ENCODE measurements around the gene BLMH. TPM values are rescaled to one million over a fixed set of nuclear protein-coding genes. Genes with fewer than 3 reads are reported as not detected.
A peak's percentile ranks its signal among the peaks of the same experiment; 100 is the strongest.

Gene BLMH
- total and polyA plus RNA-seq, 2 donors: 25.5 to 44.0 TPM

DNA sequence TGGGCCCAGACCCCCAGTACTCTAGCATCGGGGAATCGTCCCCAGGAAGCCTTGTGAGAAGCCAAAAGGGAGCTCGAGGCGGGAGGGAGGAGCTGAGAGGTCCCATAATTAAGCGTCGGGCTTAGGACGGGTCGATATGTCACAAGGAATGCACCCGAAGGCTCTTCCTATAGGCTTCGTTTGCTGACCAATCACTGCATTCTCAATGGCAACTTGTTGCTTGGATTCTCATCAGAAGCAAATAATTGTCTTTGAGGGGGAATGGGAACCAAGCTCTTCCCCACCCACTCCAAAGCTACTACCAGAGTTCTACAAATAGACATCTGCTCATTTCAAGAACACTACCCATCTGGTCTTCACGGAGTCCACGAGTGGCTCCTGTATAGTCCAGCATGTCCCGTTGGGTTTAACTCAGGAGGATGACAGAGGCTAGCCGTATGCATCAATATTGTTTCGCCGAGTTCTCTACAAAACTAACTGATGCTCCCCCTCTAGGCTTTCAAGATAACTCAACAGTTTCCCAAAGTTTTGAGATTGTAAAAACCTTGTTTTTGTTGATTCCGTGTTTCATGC is 628 bp upstream of the BLMH start:
- peak overlapping the region; percentile 76 for H3K27ac ChIP-seq (ENCODE audit: low read depth)
- peak overlapping the region; percentile 80 for H3K4me3 ChIP-seq (ENCODE audit: low read depth, low read length)
- DNase-seq (ENCODE audit: extremely low spot score): no peak
- no peaks in the 10 kb centered on the region for H3K4me1 ChIP-seq (ENCODE audit: insufficient read depth)
- H3K36me3 ChIP-seq (ENCODE audit: insufficient read depth): peaks cover 3% of the 10 kb centered on the region
- 21% methylated on average over 17 of the region's 17 CpGs for WGBS

DNA sequence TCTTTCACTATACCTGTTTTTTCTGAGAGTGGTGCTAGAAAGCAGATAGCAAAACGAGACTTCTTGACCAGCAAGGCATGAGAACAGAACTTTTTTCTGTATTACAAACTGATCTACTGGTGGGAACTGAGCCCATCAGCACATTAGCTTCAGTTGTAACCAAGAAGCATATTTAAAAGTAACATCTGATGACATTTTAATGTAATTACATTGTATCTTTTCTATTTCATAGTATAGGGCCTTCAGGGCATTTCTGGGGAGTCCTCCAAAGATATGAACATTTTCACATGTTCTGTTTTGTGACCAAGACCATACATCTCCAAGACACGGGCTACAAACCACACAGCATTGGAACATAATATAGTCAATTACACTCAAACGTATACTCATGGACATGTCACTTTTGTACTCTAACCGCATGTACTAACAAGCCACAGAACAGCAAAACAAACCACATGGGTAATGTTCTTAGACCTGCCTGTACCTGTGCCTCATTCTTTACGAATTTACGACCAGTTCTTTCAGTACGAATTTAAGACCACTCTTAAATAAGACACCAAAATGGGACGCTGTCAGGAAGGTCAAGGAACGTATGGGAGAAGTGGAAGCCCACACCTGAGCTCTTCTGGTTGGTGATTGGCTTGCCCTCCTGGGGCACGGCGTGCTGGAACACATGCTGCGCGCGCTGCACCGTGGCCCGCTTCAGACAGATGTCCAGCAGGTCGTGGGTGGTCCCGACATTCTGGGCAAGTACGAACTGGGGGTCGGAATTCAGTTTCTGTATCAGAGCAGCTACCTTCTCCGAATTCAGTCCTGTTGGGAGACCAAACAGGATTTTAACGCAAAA is 825 bp downstream of the BLMH start:
- Histone ChIP-seq H3K4me3 (ENCODE audit: low read depth, low read length) (peak overlapping the region; percentile 80), H3K36me3 (ENCODE audit: insufficient read depth) (peaks cover 3% of the 10 kb centered on the region), H3K4me1 (ENCODE audit: insufficient read depth) (no peaks in the 10 kb centered on the region), H3K27ac (ENCODE audit: low read depth) (no peak overlapping the region)
- no peak for DNase-seq (ENCODE audit: extremely low spot score)
- WGBS: 4% methylated on average over 22 of the region's 22 CpGs

GRCh38 chr17:30290077-30290476 is 1.7 kb downstream of the BLMH start:
- Histone ChIP-seq H3K4me1 (ENCODE audit: insufficient read depth) (no peaks in the 10 kb centered on the region), H3K36me3 (ENCODE audit: insufficient read depth) (peaks cover 3% of the 10 kb centered on the region), H3K4me3 (ENCODE audit: low read depth, low read length) (peak overlapping the region; percentile 80), H3K27ac (ENCODE audit: low read depth) (no peak overlapping the region)
- DNase-seq (ENCODE audit: extremely low spot score): no peak
- WGBS: 84% methylated on average over 2 of the region's 2 CpGs

GRCh38 chr17:30279156-30279555 is 12.6 kb downstream of the BLMH start:
- no peaks in the 10 kb centered on the region for H3K4me1 ChIP-seq (ENCODE audit: insufficient read depth)
- H3K4me3 ChIP-seq (ENCODE audit: low read depth, low read length): no peak overlapping the region
- no peak overlapping the region for H3K27ac ChIP-seq (ENCODE audit: low read depth)
- peaks cover 4% of the 10 kb centered on the region for H3K36me3 ChIP-seq (ENCODE audit: insufficient read depth)
- no peak for DNase-seq (ENCODE audit: extremely low spot score)

DNA sequence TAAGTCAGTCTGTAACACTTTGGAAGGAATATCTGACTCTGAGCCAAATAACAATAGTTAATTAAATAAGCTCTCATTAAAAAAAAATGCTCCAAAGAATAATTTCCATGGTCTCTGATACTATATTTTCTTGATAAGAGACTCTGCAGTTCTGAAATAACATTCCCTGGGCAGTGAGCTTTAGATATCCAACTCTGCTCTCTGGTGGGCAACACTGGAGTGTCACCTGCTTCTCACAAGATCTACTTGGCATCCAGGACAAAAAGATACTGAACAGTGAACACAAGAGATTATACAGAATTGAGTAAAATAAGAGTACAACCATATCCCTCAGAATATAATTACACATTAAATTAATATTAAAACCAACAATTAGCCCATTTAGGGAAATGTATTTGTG is 13.7 kb downstream of the BLMH start:
- Histone ChIP-seq H3K27ac (ENCODE audit: low read depth) (no peak overlapping the region), H3K4me1 (ENCODE audit: insufficient read depth) (no peaks in the 10 kb centered on the region), H3K4me3 (ENCODE audit: low read depth, low read length) (no peak overlapping the region), H3K36me3 (ENCODE audit: insufficient read depth) (peaks cover 9% of the 10 kb centered on the region)
- no peak for DNase-seq (ENCODE audit: extremely low spot score)

GRCh38 chr17:30275911-30276310 is 15.8 kb downstream of the BLMH start:
- Histone ChIP-seq H3K4me1 (ENCODE audit: insufficient read depth) (no peaks in the 10 kb centered on the region), H3K4me3 (ENCODE audit: low read depth, low read length) (no peak overlapping the region), H3K27ac (ENCODE audit: low read depth) (no peak overlapping the region), H3K36me3 (ENCODE audit: insufficient read depth) (peaks cover 14% of the 10 kb centered on the region)
- no peak for DNase-seq (ENCODE audit: extremely low spot score)
- 80% methylated on average over 2 of the region's 2 CpGs for WGBS

GRCh38 chr17:30274887-30275286 is 16.9 kb downstream of the BLMH start:
- Histone ChIP-seq H3K4me3 (ENCODE audit: low read depth, low read length) (no peak overlapping the region), H3K36me3 (ENCODE audit: insufficient read depth) (peaks cover 15% of the 10 kb centered on the region), H3K27ac (ENCODE audit: low read depth) (no peak overlapping the region), H3K4me1 (ENCODE audit: insufficient read depth) (no peaks in the 10 kb centered on the region)
- no peak for DNase-seq (ENCODE audit: extremely low spot score)
- WGBS: 99% methylated on average over 3 of the region's 3 CpGs

GRCh38 chr17:30273373-30273772 is 18.4 kb downstream of the BLMH start:
- WGBS: 79% methylated on average over 6 of the region's 6 CpGs
- H3K4me3 ChIP-seq (ENCODE audit: low read depth, low read length): no peak overlapping the region
- H3K36me3 ChIP-seq (ENCODE audit: insufficient read depth): peaks cover 15% of the 10 kb centered on the region
- no peak overlapping the region for H3K27ac ChIP-seq (ENCODE audit: low read depth)
- no peaks in the 10 kb centered on the region for H3K4me1 ChIP-seq (ENCODE audit: insufficient read depth)
- no peak for DNase-seq (ENCODE audit: extremely low spot score)

GRCh38 chr17:30271102-30271501 is 20.6 kb downstream of the BLMH start:
- DNase-seq (ENCODE audit: extremely low spot score): no peak
- Histone ChIP-seq H3K36me3 (ENCODE audit: insufficient read depth) (peaks cover 13% of the 10 kb centered on the region), H3K4me3 (ENCODE audit: low read depth, low read length) (no peak overlapping the region), H3K4me1 (ENCODE audit: insufficient read depth) (no peaks in the 10 kb centered on the region), H3K27ac (ENCODE audit: low read depth) (no peak overlapping the region)
- 97% methylated on average over 6 of the region's 6 CpGs for WGBS

- Histone ChIP-seq H3K27ac (ENCODE audit: low read depth) (no peak overlapping the region), H3K4me1 (ENCODE audit: insufficient read depth) (no peaks in the 10 kb centered on the region)
Measured at GRCh38 chr17:30267625-30268024, 24.1 kb downstream of the BLMH start.

GRCh38 chr17:30263552-30264333 is 28.0 kb downstream of the BLMH start:
- Histone ChIP-seq H3K36me3 (ENCODE audit: insufficient read depth) (no peaks in the 10 kb centered on the region), H3K27ac (ENCODE audit: low read depth) (no peak overlapping the region), H3K4me3 (ENCODE audit: low read depth, low read length) (no peak overlapping the region), H3K4me1 (ENCODE audit: insufficient read depth) (no peaks in the 10 kb centered on the region)
- 33% methylated on average over 2 of the region's 2 CpGs for WGBS
- DNase-seq (ENCODE audit: extremely low spot score): no peak

More at GRCh38 chr17:30267625-30268024, 24.1 kb downstream of the BLMH start:
- DNase-seq (ENCODE audit: extremely low spot score): no peak
- WGBS: 92% methylated on average over 2 of the region's 2 CpGs
- peaks cover 8% of the 10 kb centered on the region for H3K36me3 ChIP-seq (ENCODE audit: insufficient read depth)
- H3K4me3 ChIP-seq (ENCODE audit: low read depth, low read length): no peak overlapping the region

- no peak overlapping the region for H3K27ac ChIP-seq (ENCODE audit: low read depth)
- DNase-seq (ENCODE audit: extremely low spot score): no peak
- no peaks in the 10 kb centered on the region for H3K36me3 ChIP-seq (ENCODE audit: insufficient read depth)
- H3K4me3 ChIP-seq (ENCODE audit: low read depth, low read length): no peak overlapping the region
- 73% methylated on average over 5 of the region's 5 CpGs for WGBS
- no peaks in the 10 kb centered on the region for H3K4me1 ChIP-seq (ENCODE audit: insufficient read depth)
Measured at GRCh38 chr17:30256756-30257506, 34.8 kb downstream of the BLMH start.

DNA sequence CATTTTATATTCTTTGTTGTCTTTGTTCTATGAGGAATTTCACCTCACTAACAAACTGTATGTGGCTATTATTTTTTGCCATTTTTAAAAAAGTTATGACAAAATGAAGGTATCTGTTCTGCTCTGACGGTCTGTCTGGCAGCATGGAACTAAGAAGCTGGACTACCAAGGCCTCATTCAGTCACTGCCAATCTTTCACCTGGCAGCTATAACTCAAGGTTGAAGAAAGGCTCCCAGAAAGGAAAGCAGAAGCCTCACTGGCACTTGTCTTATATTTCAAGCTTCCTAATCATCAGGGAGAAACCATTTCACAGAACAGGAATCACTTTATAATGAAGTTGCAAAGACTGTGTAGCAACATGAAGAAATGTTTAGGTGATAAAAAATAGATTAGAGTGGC is 37.6 kb downstream of the BLMH start:
- WGBS: 93% methylated on average over 1 of the region's 1 CpG
- no peak for DNase-seq (ENCODE audit: extremely low spot score)
- Histone ChIP-seq H3K27ac (ENCODE audit: low read depth) (no peak overlapping the region), H3K4me1 (ENCODE audit: insufficient read depth) (no peaks in the 10 kb centered on the region), H3K4me3 (ENCODE audit: low read depth, low read length) (no peak overlapping the region), H3K36me3 (ENCODE audit: insufficient read depth) (no peaks in the 10 kb centered on the region)

All from urinary bladder (tissue), 4 donors.